ENCODE data around the gene ACSM4.

The ACSM4 gene

DNA sequence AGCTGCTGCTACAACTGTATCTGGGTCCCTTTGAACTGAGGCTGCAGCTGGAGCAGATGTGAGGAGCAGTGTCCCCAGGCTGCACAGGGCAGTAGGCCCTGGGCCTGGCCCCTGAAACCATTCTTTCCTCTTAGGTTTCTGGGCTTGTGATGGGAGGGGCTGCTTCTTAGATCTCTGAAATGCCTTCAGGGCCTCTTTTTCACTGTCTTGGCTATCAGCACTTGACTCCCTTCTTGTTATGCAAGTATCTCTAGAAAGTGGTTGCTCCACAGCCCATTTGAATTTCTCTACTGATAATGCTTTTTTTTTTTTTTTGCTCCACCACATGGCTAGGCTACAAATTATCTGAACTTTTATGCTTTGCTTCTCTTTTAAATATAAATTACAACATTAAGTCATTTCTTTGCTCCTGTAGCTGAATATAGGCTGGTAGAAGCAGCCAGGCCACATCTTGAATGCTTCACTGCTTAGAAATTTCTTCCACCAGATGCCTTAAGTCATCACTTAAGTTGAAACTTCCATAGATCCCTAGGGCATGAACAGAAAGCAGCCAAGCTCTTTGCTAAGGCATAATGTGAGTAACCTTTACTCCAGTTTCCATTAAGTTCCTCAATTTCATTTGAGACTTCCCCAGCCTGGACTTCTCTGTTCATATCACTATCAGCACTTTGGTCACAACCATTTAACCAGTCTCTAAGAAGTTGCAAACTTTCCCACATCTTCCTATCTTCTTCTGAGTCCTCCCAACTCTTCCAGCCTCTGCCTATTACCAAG is 41.1 kb downstream of the ACSM4 start:
- H3K4me1 ChIP-seq (ENCODE audit: control insufficient read depth, insufficient read depth, low read length): no peaks in the 10 kb centered on the region
- no peak overlapping the region for H3K9ac ChIP-seq (ENCODE audit: low read length)
- no peak overlapping the region for H3K4me3 ChIP-seq (ENCODE audit: low read length)
- no peaks in the 10 kb centered on the region for H3K36me3 ChIP-seq (ENCODE audit: control insufficient read depth, insufficient read depth, low read length)
- H3K27me3 ChIP-seq (ENCODE audit: control insufficient read depth, insufficient read depth, low read length): no peaks in the 10 kb centered on the region
- no peaks in the 10 kb centered on the region for H3K9me3 ChIP-seq (ENCODE audit: control insufficient read depth, low read length)

DNA sequence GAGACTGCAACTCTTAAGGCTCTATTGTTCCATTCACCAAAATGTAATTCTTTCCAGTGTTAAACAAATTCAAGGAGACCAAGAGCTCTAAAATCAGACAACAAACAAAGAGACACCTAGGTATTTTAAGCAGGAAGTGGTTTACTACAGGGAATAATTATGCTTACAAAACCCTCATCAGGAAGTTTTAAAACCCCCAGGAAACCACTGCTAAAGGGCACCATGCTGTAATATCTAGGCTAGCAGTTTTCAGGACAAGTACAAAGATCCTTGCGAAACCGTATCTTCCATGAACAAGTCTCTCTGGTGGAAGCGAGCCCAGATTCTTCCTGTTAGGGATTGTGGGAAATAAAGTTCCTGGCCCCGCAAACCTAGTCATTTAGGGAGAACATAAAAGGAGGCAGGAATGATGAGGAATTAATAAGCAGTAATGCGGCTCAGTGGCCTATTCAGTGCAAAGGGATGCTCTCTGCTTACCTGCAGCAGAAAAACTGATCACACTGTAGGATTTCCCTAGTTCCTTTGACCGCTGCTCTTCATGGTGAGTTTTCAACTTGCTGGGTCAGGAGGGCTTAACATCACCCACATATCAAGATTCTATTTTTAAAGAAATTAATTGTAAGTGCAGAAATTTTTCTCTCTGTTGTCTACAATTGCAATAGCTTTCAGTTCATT is 42.8 kb downstream of the ACSM4 start:
- Histone ChIP-seq H3K9ac (ENCODE audit: low read length) (no peak overlapping the region), H3K4me1 (ENCODE audit: control insufficient read depth, insufficient read depth, low read length) (no peaks in the 10 kb centered on the region), H3K36me3 (ENCODE audit: control insufficient read depth, insufficient read depth, low read length) (no peaks in the 10 kb centered on the region), H3K9me3 (ENCODE audit: control insufficient read depth, low read length) (no peaks in the 10 kb centered on the region), H3K4me3 (ENCODE audit: low read length) (no peak overlapping the region), H3K27me3 (ENCODE audit: control insufficient read depth, insufficient read depth, low read length) (no peaks in the 10 kb centered on the region)

DNA sequence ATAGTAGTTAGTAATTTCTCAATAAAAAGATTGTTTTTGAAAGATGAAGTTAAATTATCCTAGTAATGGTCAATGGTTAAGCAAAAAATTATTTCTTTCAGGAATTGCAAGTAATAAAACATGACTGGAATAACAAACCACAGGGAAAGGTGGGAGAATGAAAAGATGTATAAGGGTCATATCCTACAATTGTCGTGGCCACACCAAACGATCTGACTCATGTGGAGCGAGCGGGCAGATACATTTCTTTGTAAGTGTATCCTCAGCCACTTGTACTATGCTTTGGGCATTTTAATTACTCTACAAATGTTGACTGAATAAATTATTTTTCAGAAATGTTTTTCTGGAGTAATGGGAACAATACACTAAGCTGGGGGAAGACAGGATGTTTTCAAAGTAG is 45.5 kb downstream of the ACSM4 start:
- H3K9me3 ChIP-seq (ENCODE audit: control insufficient read depth, low read length): no peaks in the 10 kb centered on the region
- H3K4me1 ChIP-seq (ENCODE audit: control insufficient read depth, insufficient read depth, low read length): no peaks in the 10 kb centered on the region
- no peak overlapping the region for H3K9ac ChIP-seq (ENCODE audit: low read length)
- H3K4me3 ChIP-seq (ENCODE audit: low read length): no peak overlapping the region
- no peaks in the 10 kb centered on the region for H3K36me3 ChIP-seq (ENCODE audit: control insufficient read depth, insufficient read depth, low read length)
- no peaks in the 10 kb centered on the region for H3K27me3 ChIP-seq (ENCODE audit: control insufficient read depth, insufficient read depth, low read length)

DNA sequence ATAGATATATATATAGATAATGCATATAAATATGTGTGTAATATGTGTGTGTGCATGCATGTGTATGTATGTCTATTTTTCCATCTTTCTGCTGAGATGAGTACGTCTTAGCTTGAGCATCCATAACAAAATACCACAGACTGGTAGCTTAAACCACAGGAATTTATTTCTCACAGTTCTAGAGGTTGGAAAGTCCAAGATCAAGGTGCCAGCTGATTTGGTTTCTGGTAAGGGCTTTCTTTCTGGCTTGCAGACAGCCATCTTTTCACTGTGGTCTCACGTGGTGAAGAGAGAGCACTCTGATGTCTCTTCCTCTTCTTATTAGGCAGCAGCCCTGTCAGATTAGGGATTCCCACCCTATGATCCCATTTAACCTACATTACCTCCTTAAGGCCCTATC is 47.3 kb downstream of the ACSM4 start:
- Histone ChIP-seq H3K4me3 (ENCODE audit: low read length) (no peak overlapping the region), H3K27me3 (ENCODE audit: control insufficient read depth, insufficient read depth, low read length) (no peaks in the 10 kb centered on the region), H3K36me3 (ENCODE audit: control insufficient read depth, insufficient read depth, low read length) (no peaks in the 10 kb centered on the region), H3K9ac (ENCODE audit: low read length) (no peak overlapping the region), H3K9me3 (ENCODE audit: control insufficient read depth, low read length) (no peaks in the 10 kb centered on the region), H3K4me1 (ENCODE audit: control insufficient read depth, insufficient read depth, low read length) (no peaks in the 10 kb centered on the region)

- Histone ChIP-seq H3K4me1 (ENCODE audit: control insufficient read depth, insufficient read depth, low read length) (no peaks in the 10 kb centered on the region), H3K9ac (ENCODE audit: low read length) (no peak overlapping the region), H3K27me3 (ENCODE audit: control insufficient read depth, insufficient read depth, low read length) (no peaks in the 10 kb centered on the region), H3K4me3 (ENCODE audit: low read length) (no peak overlapping the region), H3K9me3 (ENCODE audit: control insufficient read depth, low read length) (no peaks in the 10 kb centered on the region), H3K36me3 (ENCODE audit: control insufficient read depth, insufficient read depth, low read length) (no peaks in the 10 kb centered on the region)
These were observed 48.8 kb downstream of the ACSM4 start for GRCh38 chr12:7352661-7353060.

DNA sequence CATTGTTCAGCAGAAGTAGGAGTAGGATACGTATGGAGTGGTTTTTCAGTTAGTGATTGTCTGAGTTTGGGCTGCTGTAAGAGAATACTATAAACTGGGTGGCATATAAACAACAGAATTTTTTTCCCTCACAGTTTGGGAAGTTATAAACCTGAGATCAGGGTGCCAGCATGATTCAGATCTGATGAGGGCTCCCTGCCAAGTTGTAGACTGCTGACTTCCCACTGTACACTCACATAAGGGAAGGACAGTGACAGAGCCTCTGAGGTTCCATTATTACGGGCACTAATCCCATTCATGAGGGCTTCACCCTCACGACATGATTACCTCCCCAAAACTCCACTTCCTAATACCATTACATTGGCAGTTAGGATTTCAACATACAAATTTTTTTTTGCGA is 50.7 kb downstream of the ACSM4 start:
- Histone ChIP-seq H3K9ac (ENCODE audit: low read length) (no peak overlapping the region), H3K9me3 (ENCODE audit: control insufficient read depth, low read length) (no peaks in the 10 kb centered on the region), H3K27me3 (ENCODE audit: control insufficient read depth, insufficient read depth, low read length) (no peaks in the 10 kb centered on the region), H3K4me3 (ENCODE audit: low read length) (no peak overlapping the region), H3K36me3 (ENCODE audit: control insufficient read depth, insufficient read depth, low read length) (no peaks in the 10 kb centered on the region), H3K4me1 (ENCODE audit: control insufficient read depth, insufficient read depth, low read length) (no peaks in the 10 kb centered on the region)

- no peaks in the 10 kb centered on the region for H3K9me3 ChIP-seq (ENCODE audit: control insufficient read depth, low read length)
These were observed 57.4 kb downstream of the ACSM4 start for GRCh38 chr12:7361265-7361664.

GRCh38 chr12:7362734-7363133 is 58.9 kb downstream of the ACSM4 start:
- Histone ChIP-seq H3K27me3 (ENCODE audit: control insufficient read depth, insufficient read depth, low read length) (no peaks in the 10 kb centered on the region), H3K4me1 (ENCODE audit: control insufficient read depth, insufficient read depth, low read length) (no peaks in the 10 kb centered on the region)

More at GRCh38 chr12:7361265-7361664, 57.4 kb downstream of the ACSM4 start:
- Histone ChIP-seq H3K4me1 (ENCODE audit: control insufficient read depth, insufficient read depth, low read length) (no peaks in the 10 kb centered on the region), H3K36me3 (ENCODE audit: control insufficient read depth, insufficient read depth, low read length) (no peaks in the 10 kb centered on the region), H3K27me3 (ENCODE audit: control insufficient read depth, insufficient read depth, low read length) (no peaks in the 10 kb centered on the region), H3K9ac (ENCODE audit: low read length) (no peak overlapping the region), H3K4me3 (ENCODE audit: low read length) (no peak overlapping the region)

GRCh38 chr12:7369274-7369729 is 65.4 kb downstream of the ACSM4 start:
- Histone ChIP-seq H3K4me1 (ENCODE audit: control insufficient read depth, insufficient read depth, low read length) (no peaks in the 10 kb centered on the region), H3K9ac (ENCODE audit: low read length) (no peak overlapping the region), H3K36me3 (ENCODE audit: control insufficient read depth, insufficient read depth, low read length) (no peaks in the 10 kb centered on the region), H3K27me3 (ENCODE audit: control insufficient read depth, insufficient read depth, low read length) (no peaks in the 10 kb centered on the region), H3K4me3 (ENCODE audit: low read length) (no peak overlapping the region), H3K9me3 (ENCODE audit: control insufficient read depth, low read length) (no peaks in the 10 kb centered on the region)

More at GRCh38 chr12:7362734-7363133, 58.9 kb downstream of the ACSM4 start:
- Histone ChIP-seq H3K9me3 (ENCODE audit: control insufficient read depth, low read length) (no peaks in the 10 kb centered on the region), H3K9ac (ENCODE audit: low read length) (no peak overlapping the region), H3K36me3 (ENCODE audit: control insufficient read depth, insufficient read depth, low read length) (no peaks in the 10 kb centered on the region), H3K4me3 (ENCODE audit: low read length) (no peak overlapping the region)

DNA sequence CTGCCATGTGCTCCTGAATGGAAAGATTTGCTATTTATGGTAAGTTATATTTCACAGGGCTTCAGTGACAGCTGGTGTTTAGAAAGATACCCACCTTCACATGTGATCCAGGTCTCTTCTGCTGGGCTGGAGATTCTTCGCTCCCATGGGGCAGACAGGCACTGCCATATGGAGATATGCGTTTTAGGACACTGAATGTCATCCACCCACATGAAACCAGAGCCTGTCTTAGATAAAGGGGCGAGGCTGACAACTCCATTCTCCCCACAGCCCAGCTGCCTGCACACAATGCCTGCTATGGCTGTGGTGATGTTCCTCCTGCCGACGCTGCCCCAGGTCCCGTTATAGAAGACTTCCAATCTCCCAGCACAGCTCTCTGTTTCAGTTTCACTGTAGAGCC is 69.4 kb downstream of the ACSM4 start:
- no peaks in the 10 kb centered on the region for H3K4me1 ChIP-seq (ENCODE audit: control insufficient read depth, insufficient read depth, low read length)

DNA sequence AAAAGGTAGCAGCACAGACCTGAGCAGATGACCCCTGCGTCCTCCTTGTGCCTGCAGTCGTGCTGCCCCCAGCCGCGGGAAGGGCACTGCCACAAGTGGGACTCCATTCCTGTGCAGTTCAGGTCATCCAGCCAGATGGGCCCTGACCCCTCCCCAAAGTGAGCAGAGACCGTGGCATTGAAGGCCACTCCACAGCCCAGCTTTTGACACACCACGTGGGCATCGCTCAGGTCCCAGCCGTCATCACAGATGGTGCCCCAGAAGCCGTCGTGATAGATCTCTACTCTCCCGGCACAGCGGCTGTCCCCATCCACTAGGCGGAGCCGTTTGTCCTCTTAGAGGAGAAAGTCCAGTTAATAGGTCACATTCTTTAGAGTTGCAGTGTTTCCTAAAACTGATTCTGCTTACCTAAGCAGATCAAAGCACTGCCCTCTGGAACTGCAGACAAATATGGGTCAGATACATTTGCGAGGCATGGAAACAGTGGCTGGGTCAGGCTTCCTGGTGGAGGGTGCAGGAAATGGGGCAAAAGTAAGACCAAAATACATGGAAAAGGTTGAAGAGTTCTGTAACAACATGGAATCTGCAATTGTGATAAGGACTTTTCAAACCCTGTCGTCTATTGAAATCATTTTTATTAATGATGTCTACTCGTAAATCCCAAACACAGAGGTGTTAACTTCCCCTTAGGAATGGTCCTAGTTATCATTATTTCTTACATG is 70.7 kb downstream of the ACSM4 start:
- H3K27me3 ChIP-seq (ENCODE audit: control insufficient read depth, insufficient read depth, low read length): no peaks in the 10 kb centered on the region
- H3K9me3 ChIP-seq (ENCODE audit: control insufficient read depth, low read length): no peaks in the 10 kb centered on the region
- H3K4me3 ChIP-seq (ENCODE audit: low read length): no peak overlapping the region
- H3K36me3 ChIP-seq (ENCODE audit: control insufficient read depth, insufficient read depth, low read length): no peaks in the 10 kb centered on the region
- no peaks in the 10 kb centered on the region for H3K4me1 ChIP-seq (ENCODE audit: control insufficient read depth, insufficient read depth, low read length)
- H3K9ac ChIP-seq (ENCODE audit: low read length): no peak overlapping the region

More for the DNA sequence above, 69.4 kb downstream of the ACSM4 start:
- no peak overlapping the region for H3K4me3 ChIP-seq (ENCODE audit: low read length)
- H3K9me3 ChIP-seq (ENCODE audit: control insufficient read depth, low read length): no peaks in the 10 kb centered on the region
- H3K9ac ChIP-seq (ENCODE audit: low read length): no peak overlapping the region
- H3K36me3 ChIP-seq (ENCODE audit: control insufficient read depth, insufficient read depth, low read length): no peaks in the 10 kb centered on the region
- H3K27me3 ChIP-seq (ENCODE audit: control insufficient read depth, insufficient read depth, low read length): no peaks in the 10 kb centered on the region

- Histone ChIP-seq H3K9ac (ENCODE audit: low read length) (no peak overlapping the region), H3K27me3 (ENCODE audit: control insufficient read depth, insufficient read depth, low read length) (no peaks in the 10 kb centered on the region), H3K9me3 (ENCODE audit: control insufficient read depth, low read length) (no peaks in the 10 kb centered on the region), H3K4me3 (ENCODE audit: low read length) (no peak overlapping the region), H3K36me3 (ENCODE audit: control insufficient read depth, insufficient read depth, low read length) (no peaks in the 10 kb centered on the region), H3K4me1 (ENCODE audit: control insufficient read depth, insufficient read depth, low read length) (no peaks in the 10 kb centered on the region)
These were observed 71.3 kb downstream of the ACSM4 start for GRCh38 chr12:7375145-7375543.
